Neural progenitor cell (in vitro differentiated cells): ENCODE results near the gene ZNF511.

Source experiments
- EZH2 ChIP-seq: fragments of 200-600 bp; sonication (generic); IDR thresholded peaks from 2 replicates; pipeline ENCODE4 v1.6.1; 2017; ENCODE audit warnings: antibody characterized with exemption, mild to moderate bottlenecking, moderate library complexity
- EZH2phosphoT487 ChIP-seq: fragments of 200-600 bp; sonication (generic); IDR thresholded peaks from 2 replicates; pipeline ENCODE4 v1.6.1; 2017; ENCODE audit warnings: antibody characterized with exemption
- TF ChIP-seq, protein P1 (sequence below): fragments of 200-600 bp; sonication (generic); IDR thresholded peaks from 2 replicates; pipeline ENCODE4 v1.5.1; 2017; ENCODE audit warnings: antibody characterized with exemption, mild to moderate bottlenecking

DNA sequence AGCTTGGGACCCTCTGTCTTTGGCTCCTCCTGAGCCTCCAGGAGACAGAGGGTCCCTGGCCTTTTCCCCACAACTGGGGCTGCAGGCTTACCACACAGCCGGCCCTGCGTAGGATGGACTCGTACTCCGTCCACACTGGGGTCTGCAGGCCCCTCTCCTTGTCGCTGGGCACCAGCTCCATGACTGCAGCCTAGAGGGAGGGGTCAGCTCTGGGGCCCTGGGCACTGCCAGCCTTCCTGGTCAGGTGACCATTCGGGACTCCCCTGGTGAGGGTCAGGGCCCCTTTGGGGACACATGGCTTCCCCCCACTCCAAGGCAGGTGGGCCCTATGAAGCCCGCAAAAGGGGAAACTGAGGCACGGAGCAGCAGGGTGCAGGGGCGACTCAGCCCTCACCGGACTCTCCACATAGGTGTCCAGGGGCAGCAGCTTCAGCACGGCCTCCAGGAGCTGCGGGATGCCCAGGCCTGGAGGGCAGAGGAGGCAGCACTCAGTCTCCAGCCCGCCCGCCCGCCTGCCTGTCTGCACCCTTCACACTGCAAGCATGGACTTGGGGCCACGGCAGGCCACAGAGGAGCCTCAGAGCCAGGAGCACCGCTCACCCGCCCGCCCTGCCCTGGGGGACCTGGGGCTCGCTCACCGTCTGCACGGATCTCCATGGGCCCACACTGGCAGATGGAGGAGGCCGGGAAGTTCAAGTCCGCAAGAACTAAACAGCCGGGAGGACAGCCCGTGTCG, 48.0 kb downstream of the ZNF511 start:
- TF ChIP-seq, protein P1, sequence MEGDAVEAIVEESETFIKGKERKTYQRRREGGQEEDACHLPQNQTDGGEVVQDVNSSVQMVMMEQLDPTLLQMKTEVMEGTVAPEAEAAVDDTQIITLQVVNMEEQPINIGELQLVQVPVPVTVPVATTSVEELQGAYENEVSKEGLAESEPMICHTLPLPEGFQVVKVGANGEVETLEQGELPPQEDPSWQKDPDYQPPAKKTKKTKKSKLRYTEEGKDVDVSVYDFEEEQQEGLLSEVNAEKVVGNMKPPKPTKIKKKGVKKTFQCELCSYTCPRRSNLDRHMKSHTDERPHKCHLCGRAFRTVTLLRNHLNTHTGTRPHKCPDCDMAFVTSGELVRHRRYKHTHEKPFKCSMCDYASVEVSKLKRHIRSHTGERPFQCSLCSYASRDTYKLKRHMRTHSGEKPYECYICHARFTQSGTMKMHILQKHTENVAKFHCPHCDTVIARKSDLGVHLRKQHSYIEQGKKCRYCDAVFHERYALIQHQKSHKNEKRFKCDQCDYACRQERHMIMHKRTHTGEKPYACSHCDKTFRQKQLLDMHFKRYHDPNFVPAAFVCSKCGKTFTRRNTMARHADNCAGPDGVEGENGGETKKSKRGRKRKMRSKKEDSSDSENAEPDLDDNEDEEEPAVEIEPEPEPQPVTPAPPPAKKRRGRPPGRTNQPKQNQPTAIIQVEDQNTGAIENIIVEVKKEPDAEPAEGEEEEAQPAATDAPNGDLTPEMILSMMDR: no peak
- TF ChIP-seq EZH2 (no peak), EZH2phosphoT487 (no peak)
